Measurements from ENCODE around the gene DCTN5.
"Not testable (repeated sequence)": the region's sequence is repeated elsewhere in the genome, so short reads cannot be mapped to it uniquely, and the experiment has no call there.

Gene DCTN5

DNA sequence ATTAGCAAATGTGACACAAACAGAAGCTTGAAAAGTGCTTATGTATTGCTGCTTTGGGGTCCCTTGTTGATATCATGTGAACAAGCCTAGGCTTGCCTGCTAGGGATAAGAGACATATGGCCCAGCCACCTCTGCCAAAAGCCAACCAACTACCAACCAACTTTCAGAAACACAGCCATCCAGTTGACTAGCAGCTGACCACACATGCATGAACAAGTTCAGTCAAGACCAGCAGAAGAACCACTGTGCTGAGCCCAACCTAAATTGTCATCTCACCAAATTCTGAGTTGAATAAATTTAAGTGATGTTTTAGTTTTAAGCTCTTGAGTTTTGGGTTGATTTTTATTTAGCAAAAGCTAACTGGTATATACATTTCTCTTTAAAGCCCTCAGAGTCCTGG lies 68.3 kb downstream of the DCTN5 start:
- DNase-seq (ENCODE audit: low read depth): no peak
- no peak overlapping the region for H3K4me3 ChIP-seq (ENCODE audit: control insufficient read depth, low read depth, low read length)
- TF ChIP-seq, protein P1, sequence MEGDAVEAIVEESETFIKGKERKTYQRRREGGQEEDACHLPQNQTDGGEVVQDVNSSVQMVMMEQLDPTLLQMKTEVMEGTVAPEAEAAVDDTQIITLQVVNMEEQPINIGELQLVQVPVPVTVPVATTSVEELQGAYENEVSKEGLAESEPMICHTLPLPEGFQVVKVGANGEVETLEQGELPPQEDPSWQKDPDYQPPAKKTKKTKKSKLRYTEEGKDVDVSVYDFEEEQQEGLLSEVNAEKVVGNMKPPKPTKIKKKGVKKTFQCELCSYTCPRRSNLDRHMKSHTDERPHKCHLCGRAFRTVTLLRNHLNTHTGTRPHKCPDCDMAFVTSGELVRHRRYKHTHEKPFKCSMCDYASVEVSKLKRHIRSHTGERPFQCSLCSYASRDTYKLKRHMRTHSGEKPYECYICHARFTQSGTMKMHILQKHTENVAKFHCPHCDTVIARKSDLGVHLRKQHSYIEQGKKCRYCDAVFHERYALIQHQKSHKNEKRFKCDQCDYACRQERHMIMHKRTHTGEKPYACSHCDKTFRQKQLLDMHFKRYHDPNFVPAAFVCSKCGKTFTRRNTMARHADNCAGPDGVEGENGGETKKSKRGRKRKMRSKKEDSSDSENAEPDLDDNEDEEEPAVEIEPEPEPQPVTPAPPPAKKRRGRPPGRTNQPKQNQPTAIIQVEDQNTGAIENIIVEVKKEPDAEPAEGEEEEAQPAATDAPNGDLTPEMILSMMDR (IDR thresholded peaks at IDR 0.05; ENCODE audit: control insufficient read depth, insufficient read depth, low read depth, low read length, missing control alignments): no peak

DNA sequence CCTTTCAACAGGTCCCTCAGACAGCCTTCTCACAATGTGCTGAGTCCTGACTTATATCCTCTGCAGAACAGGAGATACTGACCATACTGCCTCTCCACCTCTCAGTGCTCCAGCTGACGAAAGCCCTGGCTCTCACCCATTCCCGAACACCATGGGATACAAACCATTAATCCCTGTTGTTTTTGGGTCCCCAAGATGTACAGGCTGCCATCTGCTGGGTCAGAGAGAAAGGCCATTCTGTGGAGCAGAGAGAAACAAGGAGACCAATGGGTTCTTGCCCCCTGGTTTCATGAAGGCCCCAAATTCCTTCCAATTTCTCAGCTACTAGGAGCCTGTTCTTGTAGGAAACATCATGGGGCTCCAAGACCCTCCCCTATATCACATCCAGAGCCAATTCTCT lies 68.7 kb downstream of the DCTN5 start:
- DNase-seq (ENCODE audit: low read depth): no peak
- H3K4me3 ChIP-seq (ENCODE audit: control insufficient read depth, low read depth, low read length): no peak overlapping the region
- TF ChIP-seq, protein P1 (IDR thresholded peaks at IDR 0.05; ENCODE audit: control insufficient read depth, insufficient read depth, low read depth, low read length, missing control alignments): no peak

DNA sequence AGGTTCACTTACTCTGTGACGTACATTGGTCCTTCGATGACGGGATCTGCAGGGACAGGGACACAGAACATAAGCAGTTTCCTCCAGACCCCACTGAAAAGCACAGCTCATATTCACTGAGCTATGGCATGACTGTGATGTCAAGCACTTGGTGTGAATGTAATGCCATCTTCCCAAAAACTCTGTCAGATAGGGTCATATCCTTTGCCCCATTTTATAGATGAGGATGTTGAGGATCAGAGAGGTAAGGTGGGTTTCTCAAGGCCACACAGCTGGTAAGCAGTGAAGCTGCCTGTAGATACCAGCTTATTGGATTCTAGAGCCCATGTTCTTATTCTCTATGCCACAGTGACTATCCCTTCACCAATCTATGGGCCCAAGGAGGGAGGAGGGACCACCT lies 69.2 kb downstream of the DCTN5 start:
- DNase-seq (ENCODE audit: low read depth): no peak
- no peak overlapping the region for H3K4me3 ChIP-seq (ENCODE audit: control insufficient read depth, low read depth, low read length)
- TF ChIP-seq, protein P1 (IDR thresholded peaks at IDR 0.05; ENCODE audit: control insufficient read depth, insufficient read depth, low read depth, low read length, missing control alignments): no peak

DNA sequence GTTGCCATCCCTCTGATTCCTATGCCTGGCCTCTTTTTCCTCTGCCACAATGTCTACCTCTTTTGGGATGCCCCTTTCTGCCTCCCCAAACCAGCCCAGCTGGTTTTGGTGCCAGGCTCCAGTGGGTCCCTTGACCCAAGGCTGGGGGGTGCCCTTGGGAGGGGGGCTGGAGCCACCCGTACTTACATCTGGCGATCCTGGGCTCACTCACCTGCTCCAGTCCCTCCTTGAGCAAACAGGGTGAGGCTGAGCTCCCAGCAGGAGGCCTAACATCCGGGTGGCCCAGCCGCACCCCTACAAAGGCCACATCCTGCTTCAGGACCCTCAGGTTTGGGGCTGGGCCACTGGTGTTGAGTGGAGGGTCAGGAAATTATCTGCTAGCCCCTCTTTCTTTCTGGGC lies 70.5 kb downstream of the DCTN5 start:
- DNase-seq (ENCODE audit: low read depth): no peak
- TF ChIP-seq, protein P1 (IDR thresholded peaks at IDR 0.05; ENCODE audit: control insufficient read depth, insufficient read depth, low read depth, low read length, missing control alignments): no peak
- H3K4me3 ChIP-seq (ENCODE audit: control insufficient read depth, low read depth, low read length): no peak overlapping the region

DNA sequence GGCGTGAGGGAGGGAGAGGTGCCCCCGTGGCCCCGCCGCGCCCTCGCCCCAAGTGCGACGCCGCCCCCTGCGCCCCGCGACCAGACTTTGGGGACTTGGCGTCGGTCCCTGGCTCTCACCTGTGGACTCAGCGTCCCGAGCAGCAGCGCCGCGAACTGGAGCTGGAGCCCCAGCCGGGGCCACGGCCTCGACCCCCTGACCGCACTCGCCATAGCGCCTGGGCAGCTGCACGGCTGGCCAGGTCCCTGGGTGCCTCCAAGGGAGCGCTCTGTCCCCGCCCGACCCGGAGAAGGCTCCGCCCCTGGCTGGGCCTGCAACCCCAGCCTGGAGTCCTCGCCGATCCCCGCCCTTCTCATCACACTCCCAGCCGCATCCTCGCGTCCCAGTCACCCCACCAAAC lies 71.7 kb downstream of the DCTN5 start, which contains the start of gene ERN2:
TSS of gene ERN2 (minus strand) at position 247 of the 400 bp plus-strand sequence. CDS start at position 212, 35 bp downstream.
- TF ChIP-seq, protein P1 (IDR thresholded peaks at IDR 0.05; ENCODE audit: control insufficient read depth, insufficient read depth, low read depth, low read length, missing control alignments): no peak
- no peak within 1 kb of the TSS for H3K4me3 ChIP-seq (ENCODE audit: control insufficient read depth, low read depth, low read length)
- DNase-seq (ENCODE audit: low read depth): no peak

DNA sequence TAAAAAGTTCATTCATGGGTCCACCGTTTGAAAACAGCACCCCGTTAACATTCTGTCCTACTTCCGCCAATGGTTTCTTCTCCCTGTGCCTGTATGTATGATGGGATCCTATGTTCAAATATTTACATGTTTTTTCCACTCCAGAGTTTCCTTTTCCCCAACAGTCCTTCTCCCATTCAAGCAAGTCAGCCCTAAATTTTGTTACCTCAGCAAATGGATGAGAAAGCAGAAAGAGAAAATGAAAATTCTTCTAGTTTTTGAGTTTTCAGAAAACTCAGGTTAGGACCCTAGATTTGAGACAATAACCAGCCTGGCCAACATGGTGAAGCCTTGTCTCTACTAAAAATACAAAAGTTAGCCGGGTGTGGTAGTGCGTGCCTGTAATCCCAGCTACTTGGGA lies 75.2 kb downstream of the DCTN5 start:
- H3K4me3 ChIP-seq (ENCODE audit: control insufficient read depth, low read depth, low read length): no peak overlapping the region
- DNase-seq (ENCODE audit: low read depth): no peak
- TF ChIP-seq, protein P1 (IDR thresholded peaks at IDR 0.05; ENCODE audit: control insufficient read depth, insufficient read depth, low read depth, low read length, missing control alignments): no peak

DNA sequence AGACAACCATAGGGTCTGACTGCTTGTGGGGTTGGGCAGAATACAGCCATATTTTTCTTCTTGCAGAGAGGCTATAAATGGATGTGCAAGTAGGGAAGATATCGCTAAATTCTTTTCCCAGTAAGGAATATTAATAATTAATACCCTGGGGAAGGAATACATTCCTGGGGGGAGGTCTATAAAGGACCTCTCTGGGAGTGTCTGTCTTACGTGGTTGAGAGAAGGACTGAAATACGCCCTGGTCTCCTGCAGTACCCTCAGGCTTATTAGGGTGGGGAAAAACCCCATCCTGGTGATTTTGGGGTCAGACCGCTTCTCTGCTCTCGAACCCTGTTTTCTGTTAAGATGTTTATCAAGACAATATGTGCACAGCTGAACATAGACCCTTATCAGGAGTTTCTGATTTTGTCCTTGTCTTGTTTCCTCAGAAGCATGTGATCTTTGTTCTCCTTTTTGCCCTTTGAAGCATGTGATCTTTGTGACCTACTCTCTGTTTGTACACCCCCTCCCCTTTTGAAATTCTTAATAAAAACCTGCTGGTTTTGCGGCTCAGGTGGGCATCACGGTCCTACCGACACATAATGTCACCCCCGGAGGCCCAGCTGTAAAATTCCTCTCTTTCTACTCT lies 81.5 kb downstream of the DCTN5 start:
- H3K4me3 ChIP-seq (ENCODE audit: control insufficient read depth, low read depth, low read length); DNase-seq (ENCODE audit: low read depth): not testable (repeated sequence)

All from AG09309 (cell line).